Esophagus squamous epithelium (tissue), 4 donors: ENCODE results near the gene DNAH8.

ENCODE experiments used
- POLR2A ChIP-seq, 4 donors: fragments of 450-650 bp; IDR thresholded peaks; one replicate each; pipeline ENCODE4 v1.6.1; 2017; ENCODE audit warnings: antibody characterized with exemption in 4 of 4, mild to moderate bottlenecking in 4 of 4, moderate library complexity in 3 of 4
- TF ChIP-seq, protein P1 (sequence below), 6 experiments: fragments of 450-650 bp in 4 of 6; fragments of 200-600 bp in 2 of 6; sonication (generic) in 2 of 6; IDR thresholded peaks; one replicate each; pipeline ENCODE4 v1.5.1; 2016 to 2019; ENCODE audit warnings: antibody characterized with exemption in 6 of 6, mild to moderate bottlenecking in 4 of 6, moderate library complexity in 4 of 6

DNA sequence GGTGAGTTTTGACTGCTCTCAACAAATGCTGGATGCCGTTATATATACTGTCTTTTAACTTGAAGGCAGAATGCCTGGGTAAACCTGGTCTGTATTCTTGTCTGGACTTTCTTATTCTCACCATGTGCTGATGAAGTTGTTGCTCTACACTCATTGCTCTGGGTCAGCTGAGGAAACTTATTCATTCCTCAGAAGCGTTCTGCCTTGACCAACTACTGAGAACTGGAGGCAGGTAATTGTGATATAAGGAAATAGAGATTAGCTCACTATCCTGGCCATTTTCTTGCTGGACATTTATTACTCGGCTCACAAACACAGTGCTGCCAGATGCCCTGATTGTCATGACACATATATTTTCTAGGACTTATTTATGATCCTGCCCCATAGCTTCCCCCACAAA is 103.6 kb downstream of the DNAH8 start:
- TF ChIP-seq, protein P1, sequence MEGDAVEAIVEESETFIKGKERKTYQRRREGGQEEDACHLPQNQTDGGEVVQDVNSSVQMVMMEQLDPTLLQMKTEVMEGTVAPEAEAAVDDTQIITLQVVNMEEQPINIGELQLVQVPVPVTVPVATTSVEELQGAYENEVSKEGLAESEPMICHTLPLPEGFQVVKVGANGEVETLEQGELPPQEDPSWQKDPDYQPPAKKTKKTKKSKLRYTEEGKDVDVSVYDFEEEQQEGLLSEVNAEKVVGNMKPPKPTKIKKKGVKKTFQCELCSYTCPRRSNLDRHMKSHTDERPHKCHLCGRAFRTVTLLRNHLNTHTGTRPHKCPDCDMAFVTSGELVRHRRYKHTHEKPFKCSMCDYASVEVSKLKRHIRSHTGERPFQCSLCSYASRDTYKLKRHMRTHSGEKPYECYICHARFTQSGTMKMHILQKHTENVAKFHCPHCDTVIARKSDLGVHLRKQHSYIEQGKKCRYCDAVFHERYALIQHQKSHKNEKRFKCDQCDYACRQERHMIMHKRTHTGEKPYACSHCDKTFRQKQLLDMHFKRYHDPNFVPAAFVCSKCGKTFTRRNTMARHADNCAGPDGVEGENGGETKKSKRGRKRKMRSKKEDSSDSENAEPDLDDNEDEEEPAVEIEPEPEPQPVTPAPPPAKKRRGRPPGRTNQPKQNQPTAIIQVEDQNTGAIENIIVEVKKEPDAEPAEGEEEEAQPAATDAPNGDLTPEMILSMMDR (IDR thresholded peaks at IDR 0.05), result no peak
- no peak for TF ChIP-seq POLR2A (IDR thresholded peaks at IDR 0.05)
